Measurements from ENCODE around the gene CD2AP.

- TF ChIP-seq CTCF (conservative IDR thresholded peaks at IDR 0.05): no peak
- no peak for TF ChIP-seq ZFX (IDR thresholded peaks at IDR 0.05)
Observed at GRCh38 chr6:47512872-47513271, 35.3 kb downstream of the CD2AP start.

Data from C4-2B (cell line).